Dedifferentiated amniotic fluid mesenchymal stem cell (primary cell): ENCODE results near the gene PODXL2.
A peak's percentile ranks its signal among the peaks of the same experiment; 100 is the strongest.
"Not testable (repeated sequence)": the region's sequence is repeated elsewhere in the genome, so short reads cannot be mapped to it uniquely, and the experiment has no call there.

Experiments used
- DNase-seq: peaks from one replicate; pipeline ENCODE4 v3.0.0-alpha.2; 2016; ENCODE audit errors: extremely low spot score

PODXL2 gene

DNA sequence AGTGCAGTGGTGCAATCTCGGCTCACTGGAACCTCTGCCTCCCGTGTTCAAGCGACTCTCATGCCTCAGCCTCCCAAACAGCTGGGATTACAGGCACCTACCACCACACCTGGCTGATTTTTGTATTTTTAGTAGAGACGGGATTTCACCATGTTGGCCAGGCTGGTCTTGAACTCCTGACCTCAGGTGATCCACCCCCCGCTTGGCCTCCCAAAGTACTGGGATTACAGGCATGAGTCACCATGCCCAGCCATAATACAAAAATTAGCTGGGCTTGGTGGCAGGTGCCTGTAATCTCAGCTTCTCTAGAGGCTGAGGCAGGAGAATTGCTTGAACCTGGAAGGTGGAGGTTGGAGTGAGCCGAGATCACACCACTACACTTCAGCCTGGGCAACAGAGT is 26.0 kb downstream of the PODXL2 start:
- DNase-seq, result not testable (repeated sequence)

GRCh38 chr3:127655641-127656040 is 26.7 kb downstream of the PODXL2 start:
- DNase-seq, result peak; percentile 73

- no peak for DNase-seq
Measured at GRCh38 chr3:127656906-127657305, 27.9 kb downstream of the PODXL2 start.

- peak; percentile 20 for DNase-seq
Measured at GRCh38 chr3:127658234-127658633, 29.2 kb downstream of the PODXL2 start.

DNA sequence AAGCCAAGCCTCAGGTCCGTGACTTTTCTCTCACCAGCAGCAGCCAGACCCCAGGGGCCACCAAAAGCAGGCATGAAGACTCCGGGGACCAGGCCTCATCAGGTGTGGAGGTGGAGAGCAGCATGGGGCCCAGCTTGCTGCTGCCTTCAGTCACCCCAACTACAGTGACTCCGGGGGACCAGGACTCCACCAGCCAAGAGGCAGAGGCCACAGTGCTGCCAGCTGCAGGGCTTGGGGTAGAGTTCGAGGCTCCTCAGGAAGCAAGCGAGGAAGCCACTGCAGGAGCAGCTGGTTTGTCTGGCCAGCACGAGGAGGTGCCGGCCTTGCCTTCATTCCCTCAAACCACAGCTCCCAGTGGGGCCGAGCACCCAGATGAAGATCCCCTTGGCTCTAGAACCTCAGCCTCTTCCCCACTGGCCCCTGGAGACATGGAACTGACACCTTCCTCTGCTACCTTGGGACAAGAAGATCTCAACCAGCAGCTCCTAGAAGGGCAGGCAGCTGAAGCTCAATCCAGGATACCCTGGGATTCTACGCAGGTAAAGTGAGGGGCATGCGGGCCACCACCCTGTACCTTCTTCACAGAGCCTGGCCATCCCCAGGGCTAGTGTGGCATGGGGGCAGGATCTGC is 31.8 kb downstream of the PODXL2 start:
- DNase-seq, result no peak

- no peak for DNase-seq
Measured at GRCh38 chr3:127661600-127661999, 32.6 kb downstream of the PODXL2 start.

- DNase-seq, result no peak
Measured at GRCh38 chr3:127662001-127662469, 33.0 kb downstream of the PODXL2 start.

- no peak for DNase-seq
Measured at GRCh38 chr3:127663151-127663550, 34.2 kb downstream of the PODXL2 start.

GRCh38 chr3:127665165-127665564 is 36.2 kb downstream of the PODXL2 start:
- DNase-seq, result no peak

- no peak for DNase-seq
Measured at GRCh38 chr3:127665586-127665985, 36.6 kb downstream of the PODXL2 start.

DNA sequence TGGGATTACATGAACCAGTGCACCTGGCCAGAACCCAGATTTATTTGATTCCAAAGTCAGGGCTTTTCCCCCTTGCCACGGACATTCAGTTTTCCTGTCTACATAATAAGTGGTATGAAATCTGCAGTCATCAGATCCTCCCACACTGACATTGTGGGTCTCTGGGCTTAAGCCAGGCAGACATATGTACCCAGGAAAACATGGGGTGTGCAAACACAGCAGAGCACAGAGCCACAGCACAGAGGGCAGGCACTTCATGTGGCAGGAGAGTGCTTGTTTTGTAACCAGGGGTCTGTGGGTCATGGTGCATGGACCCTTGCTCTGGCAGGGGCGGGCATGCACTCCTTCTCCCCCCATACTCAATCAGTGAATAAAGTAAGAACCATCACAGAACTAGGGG is 37.7 kb downstream of the PODXL2 start:
- DNase-seq, result no peak

GRCh38 chr3:127667119-127667681 is 38.2 kb downstream of the PODXL2 start:
- no peak for DNase-seq

- DNase-seq, result no peak
Measured at GRCh38 chr3:127668906-127669305, 39.9 kb downstream of the PODXL2 start.

DNA sequence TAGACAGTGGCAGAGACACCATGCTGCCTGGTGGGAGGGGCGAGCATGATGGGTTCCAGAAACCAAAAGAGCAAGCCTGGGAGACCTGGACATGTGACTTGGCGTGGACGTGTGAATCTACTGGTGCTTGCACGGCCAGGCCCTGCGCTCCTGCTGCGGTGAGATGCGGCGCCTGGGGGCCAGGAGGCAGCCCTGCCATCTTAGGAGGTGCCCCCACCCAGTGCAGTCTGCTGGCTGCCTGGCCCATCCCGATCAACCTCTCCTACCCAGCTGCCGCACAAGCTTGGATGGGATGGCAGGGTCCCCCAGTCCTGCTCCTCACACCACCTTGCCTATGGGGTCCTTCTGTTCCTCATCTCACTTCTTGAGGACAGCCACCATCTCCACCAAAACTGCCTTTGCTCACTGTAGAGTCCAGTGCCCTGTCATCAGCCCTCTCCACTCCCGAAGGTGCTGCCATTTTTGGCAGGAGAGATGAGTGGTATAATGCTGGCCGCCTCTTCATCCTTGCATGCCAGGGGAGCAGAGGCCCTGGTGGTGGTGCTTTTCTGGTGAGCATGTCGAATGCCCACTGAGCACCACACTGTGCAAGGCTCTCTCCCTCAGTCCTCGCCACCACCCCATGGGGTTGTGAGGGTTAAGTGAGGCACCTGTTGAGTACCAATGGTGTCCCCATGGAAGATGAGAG is 40.7 kb downstream of the PODXL2 start:
- DNase-seq, result no peak

- DNase-seq, result no peak
Measured at GRCh38 chr3:127670229-127670559, 41.2 kb downstream of the PODXL2 start.

DNA sequence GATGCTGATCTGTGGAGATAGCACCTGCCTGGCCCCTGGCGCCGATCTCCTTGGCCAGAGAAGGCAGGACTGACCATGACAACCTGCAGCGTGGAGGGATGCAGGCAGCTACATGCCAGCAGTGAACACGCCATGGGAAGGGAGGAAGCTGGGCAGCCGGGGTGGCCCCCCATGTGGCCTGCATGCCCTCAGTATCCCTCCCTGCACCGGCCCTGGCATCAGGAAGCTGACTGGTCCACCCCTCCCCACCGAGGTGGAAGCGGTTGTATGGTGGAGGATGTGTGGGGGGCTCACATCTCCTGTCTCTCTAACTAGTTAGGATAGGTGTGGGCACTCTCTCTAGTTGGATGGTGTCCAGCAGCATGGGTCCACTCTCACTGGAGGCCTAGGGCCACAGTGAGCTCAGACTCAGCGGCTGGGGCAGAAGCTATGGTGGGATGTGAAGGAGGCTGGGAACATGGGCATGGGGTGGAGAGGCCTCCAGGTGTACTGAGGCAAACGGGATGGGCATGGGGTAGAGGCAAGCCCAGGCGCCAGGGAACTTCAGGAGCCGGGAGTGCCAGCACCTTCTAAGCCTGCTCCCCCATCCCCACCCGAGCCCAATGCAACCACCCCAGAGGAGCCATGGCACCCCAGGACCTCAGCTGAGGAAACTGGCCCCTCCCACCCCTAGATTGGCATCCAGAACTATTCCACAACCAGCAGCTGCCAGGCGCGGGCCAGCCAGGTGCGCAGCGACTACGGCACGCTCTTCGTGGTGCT is 42.0 kb downstream of the PODXL2 start:
- no peak for DNase-seq

DNA sequence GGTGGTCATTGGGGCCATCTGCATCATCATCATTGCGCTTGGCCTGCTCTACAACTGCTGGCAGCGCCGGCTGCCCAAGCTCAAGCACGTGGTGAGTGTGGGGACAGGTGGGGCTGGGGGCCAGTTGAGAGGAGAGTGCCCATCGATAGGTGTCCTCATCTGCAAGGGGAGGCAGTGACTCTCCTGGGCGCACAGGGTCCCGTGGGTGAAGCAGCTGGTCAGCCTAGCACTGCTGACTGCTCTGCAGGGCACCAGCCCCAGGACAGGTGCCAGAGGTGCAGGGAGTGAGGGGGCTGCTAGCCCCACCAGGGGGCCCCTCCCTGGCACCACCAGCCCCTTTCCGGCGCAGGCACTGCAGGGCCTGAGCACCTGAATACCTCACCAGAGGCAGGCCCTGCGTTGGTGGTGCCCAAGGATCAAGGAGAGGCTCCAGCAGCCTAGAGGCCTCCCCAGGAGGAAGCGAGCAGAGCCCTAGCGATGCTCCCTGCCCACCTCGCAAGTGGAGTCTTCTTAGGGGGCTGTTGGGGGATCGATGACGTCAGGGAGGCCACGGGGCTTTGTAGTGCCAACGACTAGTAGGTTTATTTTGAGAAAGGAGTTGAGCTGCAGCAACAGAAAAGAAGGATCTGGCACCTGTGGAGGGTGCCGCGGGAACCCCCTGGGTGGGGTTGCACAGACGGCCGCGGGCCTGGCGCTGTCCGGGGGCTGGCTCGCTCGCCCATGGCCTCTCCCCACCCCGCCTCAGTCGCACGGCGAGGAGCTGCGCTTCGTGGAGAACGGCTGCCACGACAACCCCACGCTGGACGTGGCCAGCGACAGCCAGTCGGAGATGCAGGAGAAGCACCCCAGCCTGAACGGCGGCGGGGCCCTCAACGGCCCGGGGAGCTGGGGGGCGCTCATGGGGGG is 42.8 kb downstream of the PODXL2 start:
- DNase-seq, result no peak

GRCh38 chr3:127672429-127673190 is 43.6 kb downstream of the PODXL2 start, which contains the start of gene ABTB1:
ABTB1 (plus strand) TSS chr3:127672952; CDS start chr3:127673026, 74 bp downstream.
- peak; percentile 52 for DNase-seq

DNA sequence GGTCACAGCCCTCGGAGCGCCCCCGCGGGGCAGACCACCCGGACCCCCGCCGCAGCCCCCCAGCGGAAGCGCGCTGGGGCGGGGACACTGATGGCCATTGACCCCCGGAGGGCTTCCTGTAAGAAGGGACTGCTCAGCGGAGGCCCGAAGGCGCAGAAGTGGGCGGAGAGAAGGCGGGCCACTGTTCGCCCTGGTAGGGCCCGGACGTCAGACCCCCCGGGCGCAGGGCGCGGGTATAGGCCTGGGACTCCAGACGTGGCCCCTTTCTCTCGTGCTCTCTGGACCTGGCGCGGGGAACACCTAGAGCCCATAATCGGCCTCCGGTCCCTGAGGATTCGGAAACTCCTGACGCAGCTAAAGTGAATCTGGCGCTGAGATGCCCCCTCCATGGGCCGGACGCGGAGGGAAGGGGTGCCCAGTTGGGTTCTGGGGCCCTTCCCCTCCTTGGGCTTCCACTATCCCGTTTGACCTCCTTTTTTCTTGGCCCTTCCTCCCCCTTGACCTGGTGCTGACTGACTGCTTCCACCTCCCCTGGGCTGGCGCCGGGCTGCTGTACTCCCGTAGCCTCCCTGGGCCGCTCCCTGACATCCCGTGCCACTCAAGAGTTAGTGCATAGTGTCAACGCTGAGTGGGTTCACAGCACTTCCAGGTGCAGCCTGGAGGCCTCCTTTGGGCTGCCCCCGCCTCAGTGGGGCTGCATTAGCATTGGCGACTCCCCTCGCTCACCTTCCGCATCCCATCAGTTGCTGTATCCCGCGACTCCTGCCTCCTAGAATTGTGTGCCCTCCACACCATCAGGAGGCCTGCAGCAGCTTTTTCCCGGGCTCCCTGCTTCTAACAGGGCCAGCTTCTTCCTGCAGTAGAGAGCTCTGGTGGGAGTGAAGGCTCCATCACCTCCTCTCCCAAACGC is 44.5 kb downstream of the PODXL2 start:
- DNase-seq, result no peak
